HEK293T (cell line): ENCODE results near the gene OR52H1.

Experiments
- BHLHE40 ChIP-seq: fragments of 450-650 bp; IDR thresholded peaks from 2 replicates; pipeline ENCODE4 v1.6.1; 2016; ENCODE audit warnings: mild to moderate bottlenecking, moderate library complexity, borderline replicate concordance
- ELF4 ChIP-seq: fragments of 450-650 bp; IDR thresholded peaks from 2 replicates; pipeline ENCODE4 v1.6.1; 2017; ENCODE audit warnings: antibody characterized with exemption
- FOXA1 ChIP-seq: fragments of 450-650 bp; IDR thresholded peaks from 2 replicates; pipeline ENCODE4 v1.6.1; 2016; ENCODE audit warnings: mild to moderate bottlenecking
- FOXK2 ChIP-seq: fragments of 450-650 bp; IDR thresholded peaks from 2 replicates; pipeline ENCODE4 v1.6.1; 2016; ENCODE audit warnings: mild to moderate bottlenecking
- FOXM1 ChIP-seq: fragments of 450-650 bp; IDR thresholded peaks from 2 replicates; pipeline ENCODE4 v1.6.1; 2017; ENCODE audit warnings: mild to moderate bottlenecking, borderline replicate concordance
- NFRKB ChIP-seq: fragments of 450-650 bp; IDR thresholded peaks from 2 replicates; pipeline ENCODE4 v1.6.1; 2016; ENCODE audit warnings: mild to moderate bottlenecking, moderate library complexity
- PKNOX1 ChIP-seq: fragments of 450-650 bp; IDR thresholded peaks from 2 replicates; pipeline ENCODE4 v1.6.1; 2016
- SP1 ChIP-seq: fragments of 450-650 bp; IDR thresholded peaks from 2 replicates; pipeline ENCODE4 v1.6.1; 2017
- SUZ12 ChIP-seq: fragments of 450-650 bp; IDR thresholded peaks from 2 replicates; pipeline ENCODE4 v1.6.1; 2016; ENCODE audit warnings: mild to moderate bottlenecking
- ZNF384 ChIP-seq: fragments of 450-650 bp; IDR thresholded peaks from 2 replicates; pipeline ENCODE4 v1.6.1; 2016

- TF ChIP-seq NFRKB (no peak), SUZ12 (no peak), FOXM1 (no peak), PKNOX1 (no peak), FOXA1 (no peak), SP1 (no peak), ELF4 (no peak), ZNF384 (no peak), BHLHE40 (no peak), FOXK2 (no peak)
Observed at GRCh38 chr11:5499671-5500070, 48.7 kb downstream of the OR52H1 start.
